PC-9 (cell line): Measurements from ENCODE around the gene DEPP1. TPM values are rescaled to one million over a fixed set of nuclear protein-coding genes. Genes with fewer than 3 reads are reported as not detected.

Experiments used
- BruUV-seq: library from RNA; stranded (reverse); fragments of 400-500 nt; replicated peaks from 2 replicates; lab custom pipeline; 2021; lab: Mats Ljungman, UMichigan
- CTCF ChIA-PET: fragments of 300-600 bp; sonication (Branson Sonifier 250); formaldehyde crosslinking; loops from one replicate; lab custom pipeline; 2022; ENCODE audit warnings: antibody characterized with exemption; lab: Charles Lee
- POLR2A ChIA-PET: fragments of 300-600 bp; sonication (Branson Sonifier 250); formaldehyde crosslinking; loops from one replicate; lab custom pipeline; 2022; ENCODE audit warnings: antibody characterized with exemption; ENCODE audit not compliant: unreplicated experiment; lab: Charles Lee
- DNase-seq, 2 experiments: peaks; one replicate each; pipeline versions ENCODE4 v3.0.0 to v3.0.0-alpha.2; 2015 to 2022; ENCODE audit warnings: mixed read lengths in 1 of 2
- H2AFZ ChIP-seq: fragments of 200-600 bp; sonication (generic); 2 replicates; pipeline ENCODE4 v1.8.1; 2017; ENCODE audit warnings: antibody characterized with exemption
- H3F3A ChIP-seq: fragments of 200-600 bp; sonication (generic); 2 replicates; pipeline ENCODE4 v1.8.1; 2017; ENCODE audit warnings: antibody characterized with exemption, mild to moderate bottlenecking, low read depth; ENCODE audit not compliant: insufficient read depth
- H3K27ac ChIP-seq: fragments of 200-600 bp; sonication (generic); 2 replicates; pipeline ENCODE4 v1.6.1; 2016; ENCODE audit warnings: mixed run types
- H3K27me3 ChIP-seq: fragments of 200-600 bp; sonication (generic); 2 replicates; pipeline ENCODE4 v1.6.1; 2016; ENCODE audit warnings: low read depth, mixed run types; ENCODE audit not compliant: insufficient read depth
- H3K36me3 ChIP-seq: fragments of 200-600 bp; sonication (generic); 2 replicates; pipeline ENCODE4 v1.6.1; 2016; ENCODE audit warnings: low read depth, mixed run types
- H3K4me1 ChIP-seq: fragments of 200-600 bp; sonication (generic); replicated peaks from 2 replicates; pipeline ENCODE4 v1.6.1; 2016; ENCODE audit warnings: mixed run types; ENCODE audit not compliant: insufficient read depth
- H3K4me2 ChIP-seq: fragments of 200-600 bp; sonication (generic); 2 replicates; pipeline ENCODE4 v1.6.1; 2017; ENCODE audit warnings: mixed run types
- H3K4me3 ChIP-seq: fragments of 200-600 bp; sonication (generic); 2 replicates; pipeline ENCODE4 v1.6.1; 2016; ENCODE audit warnings: mixed run types
- H3K79me2 ChIP-seq: fragments of 200-600 bp; sonication (generic); 2 replicates; pipeline ENCODE4 v1.6.1; 2017; ENCODE audit warnings: low read depth, mixed run types
- H3K9me2 ChIP-seq: fragments of 200-600 bp; sonication (generic); 2 replicates; pipeline ENCODE4 v1.8.1; 2017; ENCODE audit warnings: mild to moderate bottlenecking; ENCODE audit not compliant: insufficient read depth
- H3K9me3 ChIP-seq: fragments of 200-600 bp; sonication (generic); 2 replicates; pipeline ENCODE4 v1.8.1; 2016; ENCODE audit warnings: low read depth; ENCODE audit not compliant: insufficient read depth
- H4K20me1 ChIP-seq: fragments of 200-600 bp; sonication (generic); 2 replicates; pipeline ENCODE4 v1.8.1; 2017; ENCODE audit not compliant: insufficient read depth
- EZH2 ChIP-seq: fragments of 200-600 bp; sonication (generic); IDR thresholded peaks from 2 replicates; pipeline ENCODE4 v1.8.0; 2017; ENCODE audit warnings: antibody characterized with exemption, low read depth
- intact Hi-C: fragments of 100-400 bp; cut with micrococcal nuclease; formaldehyde crosslinking; loops from one replicate; pipeline ENCODE4 v1.10.0; 2022; ENCODE audit not compliant: unreplicated experiment
- total RNA-seq: library from RNA; stranded (reverse); gene quantifications from 2 replicates; pipeline ENCODE4 v1.2.3, GENCODE V29; 2021
- TF ChIP-seq, protein P1 (sequence below): fragments of 200-600 bp; sonication (generic); conservative IDR thresholded peaks from 2 replicates; pipeline ENCODE4 v1.6.1; 2017; ENCODE audit warnings: mixed run types, antibody characterized with exemption, mild to moderate bottlenecking, moderate library complexity

The DEPP1 gene
- total RNA-seq, 1 experiment from 2014 or later, result 13.2 TPM

GRCh38 chr10:44929356-44930255 is 49.0 kb downstream of the DEPP1 start:
- H2AFZ ChIP-seq, result no peak overlapping the region
- no peak overlapping the region for H3K4me3 ChIP-seq
- no peak overlapping the region for H3K27ac ChIP-seq
- H3K9me3 ChIP-seq, result no peaks in the 10 kb centered on the region
- no peaks in the 10 kb centered on the region for H3K79me2 ChIP-seq
- 0 out of 2 replicates have a peak, but pooled peaks cover 10% of the 10 kb centered on the region for H3K27me3 ChIP-seq
- ChIA-PET POLR2A (interaction anchor here (0.7 kb wide), 1 partner anchor 1253 kb away, joined by 7 read pairs; no protein-coding TSS in a partner anchor), CTCF (no interaction called here)
- no peak for TF ChIP-seq EZH2
- TF ChIP-seq, protein P1, sequence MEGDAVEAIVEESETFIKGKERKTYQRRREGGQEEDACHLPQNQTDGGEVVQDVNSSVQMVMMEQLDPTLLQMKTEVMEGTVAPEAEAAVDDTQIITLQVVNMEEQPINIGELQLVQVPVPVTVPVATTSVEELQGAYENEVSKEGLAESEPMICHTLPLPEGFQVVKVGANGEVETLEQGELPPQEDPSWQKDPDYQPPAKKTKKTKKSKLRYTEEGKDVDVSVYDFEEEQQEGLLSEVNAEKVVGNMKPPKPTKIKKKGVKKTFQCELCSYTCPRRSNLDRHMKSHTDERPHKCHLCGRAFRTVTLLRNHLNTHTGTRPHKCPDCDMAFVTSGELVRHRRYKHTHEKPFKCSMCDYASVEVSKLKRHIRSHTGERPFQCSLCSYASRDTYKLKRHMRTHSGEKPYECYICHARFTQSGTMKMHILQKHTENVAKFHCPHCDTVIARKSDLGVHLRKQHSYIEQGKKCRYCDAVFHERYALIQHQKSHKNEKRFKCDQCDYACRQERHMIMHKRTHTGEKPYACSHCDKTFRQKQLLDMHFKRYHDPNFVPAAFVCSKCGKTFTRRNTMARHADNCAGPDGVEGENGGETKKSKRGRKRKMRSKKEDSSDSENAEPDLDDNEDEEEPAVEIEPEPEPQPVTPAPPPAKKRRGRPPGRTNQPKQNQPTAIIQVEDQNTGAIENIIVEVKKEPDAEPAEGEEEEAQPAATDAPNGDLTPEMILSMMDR, result no peak
- DNase-seq, result no peak
- H3K36me3 ChIP-seq, result no peaks in the 10 kb centered on the region
- intact Hi-C loops, result no loop called here
- no peaks in the 10 kb centered on the region for H3K9me2 ChIP-seq
- BruUV-seq, result no TSS peak
- no peaks in the 10 kb centered on the region for H3K4me1 ChIP-seq
- H3K4me2 ChIP-seq, result no peak overlapping the region
- no peaks in the 10 kb centered on the region for H4K20me1 ChIP-seq
- H3F3A ChIP-seq, result no peaks in the 10 kb centered on the region

GRCh38 chr10:44928462-44928861 is 50.1 kb downstream of the DEPP1 start:
- Histone ChIP-seq H3K9me3 (no peaks in the 10 kb centered on the region), H3K27ac (no peak overlapping the region), H3K27me3 (peaks cover 19% of the 10 kb centered on the region; the same call in 1 of the 2 replicates), H3K36me3 (no peaks in the 10 kb centered on the region), H2AFZ (no peak overlapping the region), H3K4me2 (no peak overlapping the region), H3K4me3 (no peak overlapping the region), H3F3A (no peaks in the 10 kb centered on the region), H3K79me2 (no peaks in the 10 kb centered on the region), H3K9me2 (no peaks in the 10 kb centered on the region), H3K4me1 (no peaks in the 10 kb centered on the region), H4K20me1 (no peaks in the 10 kb centered on the region)
- ChIA-PET CTCF (no interaction called here), POLR2A (no interaction called here)
- TF ChIP-seq EZH2, result no peak
- TF ChIP-seq, protein P1, result no peak
- no peak for DNase-seq
- BruUV-seq, result no TSS peak
- intact Hi-C loops, result no loop called here

- no peak for DNase-seq
- H3K27ac ChIP-seq, result no peak overlapping the region
- H3K79me2 ChIP-seq, result no peaks in the 10 kb centered on the region
- no peaks in the 10 kb centered on the region for H3K4me1 ChIP-seq
- H4K20me1 ChIP-seq, result no peaks in the 10 kb centered on the region
- no peaks in the 10 kb centered on the region for H3K9me2 ChIP-seq
- no peaks in the 10 kb centered on the region for H3K36me3 ChIP-seq
- H3K4me2 ChIP-seq, result no peak overlapping the region
- ChIA-PET POLR2A (no interaction called here), CTCF (no interaction called here)
- H3K27me3 ChIP-seq, result peaks cover 29% of the 10 kb centered on the region; the same call in 1 of the 2 replicates
- no peak overlapping the region for H2AFZ ChIP-seq
- TF ChIP-seq, protein P1, result no peak
- no peak for TF ChIP-seq EZH2
- intact Hi-C loops, result no loop called here
- H3K4me3 ChIP-seq, result no peak overlapping the region
- no peaks in the 10 kb centered on the region for H3K9me3 ChIP-seq
- BruUV-seq, result no TSS peak
- H3F3A ChIP-seq, result no peaks in the 10 kb centered on the region
Observed at GRCh38 chr10:44927352-44927751, 51.3 kb downstream of the DEPP1 start.
